GM19438 (cell line): ENCODE measurements around the gene ARHGAP26.
"Not testable (repeated sequence)": the region's sequence is repeated elsewhere in the genome, so short reads cannot be mapped to it uniquely, and the experiment has no call there.

Source experiments
- ATAC-seq: cut with Tn5 transposase; IDR thresholded peaks from one replicate; pipeline ENCODE4 v1.9.1; 2021; ENCODE audit warnings: low read depth; ENCODE audit not compliant: unreplicated experiment

Gene ARHGAP26

DNA sequence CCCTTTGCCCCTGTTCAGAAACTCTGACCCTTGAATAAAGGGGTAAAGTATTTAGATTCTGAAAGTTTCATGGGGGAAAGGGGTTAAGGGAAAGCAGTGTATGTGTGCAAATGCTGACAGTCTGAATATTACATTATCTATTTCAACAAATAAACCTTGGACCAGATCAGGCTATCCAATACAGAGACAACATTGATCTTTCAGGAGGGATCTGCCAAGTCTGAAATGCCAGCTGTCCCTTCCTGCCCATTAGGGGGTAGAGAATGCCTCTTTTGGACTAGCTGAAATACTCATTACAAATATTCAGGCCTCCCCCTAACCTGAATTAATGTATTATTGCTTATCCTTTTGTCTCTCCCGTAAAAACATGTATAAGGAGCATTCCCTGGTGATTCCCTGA lies 413.8 kb downstream of the ARHGAP26 start:
- ATAC-seq: no peak

DNA sequence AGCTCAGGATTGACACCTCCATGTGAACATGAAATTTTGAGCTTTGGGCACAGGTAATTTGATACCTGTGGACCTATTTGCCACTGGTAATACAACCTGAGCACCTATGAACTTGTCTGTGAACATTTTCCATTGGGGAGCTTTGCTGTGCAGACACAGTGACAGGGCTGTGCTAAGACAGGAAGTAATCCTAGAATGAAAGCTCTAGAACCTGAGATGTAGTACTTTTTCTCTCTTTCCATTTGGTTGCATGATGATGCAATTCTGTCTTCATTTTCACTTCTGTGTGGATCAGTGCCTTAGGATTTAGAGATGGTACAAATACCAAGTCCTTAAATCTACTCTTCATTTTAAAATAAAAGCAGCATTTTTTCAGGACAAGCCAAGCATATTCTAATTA lies 416.4 kb downstream of the ARHGAP26 start:
- ATAC-seq: no peak

DNA sequence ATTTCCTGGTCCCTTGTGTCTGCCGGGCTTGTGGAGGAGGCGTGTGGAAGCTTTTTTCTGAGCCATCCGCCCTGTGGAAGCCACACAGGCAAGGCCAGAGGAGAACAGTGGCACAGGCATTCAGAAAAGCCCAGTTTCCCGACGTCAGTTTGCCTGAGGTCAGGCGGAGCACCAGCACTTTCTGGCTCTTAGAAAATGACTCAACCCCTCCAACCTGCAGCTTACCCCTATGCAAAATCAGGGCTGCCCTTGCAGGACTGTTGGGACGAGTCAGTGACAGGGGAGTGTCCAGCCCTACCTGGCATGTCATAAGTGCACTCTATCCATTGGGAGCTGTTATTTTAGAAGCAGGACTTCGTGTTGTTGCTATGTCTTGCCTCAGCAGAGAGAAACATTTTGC lies 417.3 kb downstream of the ARHGAP26 start:
- no peak for ATAC-seq

DNA sequence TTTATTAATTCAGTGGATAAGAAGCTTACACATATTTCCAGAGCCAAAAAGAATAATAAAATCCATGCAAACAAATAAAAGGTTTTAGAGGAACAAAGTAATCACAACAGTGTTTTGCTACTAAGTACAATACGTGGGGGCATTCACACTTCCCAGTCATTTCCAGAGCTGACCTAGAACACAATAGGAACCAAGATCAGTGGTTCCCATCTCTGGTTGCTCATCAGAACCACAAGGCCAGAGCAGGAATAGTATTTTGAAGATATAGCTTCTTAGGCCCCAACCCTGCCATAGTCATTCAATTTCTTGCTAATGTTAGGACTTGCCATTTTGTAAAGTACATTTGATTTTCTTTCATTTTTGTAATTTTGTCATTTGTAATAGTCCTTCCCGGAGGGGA lies 417.9 kb downstream of the ARHGAP26 start:
- ATAC-seq: no peak

DNA sequence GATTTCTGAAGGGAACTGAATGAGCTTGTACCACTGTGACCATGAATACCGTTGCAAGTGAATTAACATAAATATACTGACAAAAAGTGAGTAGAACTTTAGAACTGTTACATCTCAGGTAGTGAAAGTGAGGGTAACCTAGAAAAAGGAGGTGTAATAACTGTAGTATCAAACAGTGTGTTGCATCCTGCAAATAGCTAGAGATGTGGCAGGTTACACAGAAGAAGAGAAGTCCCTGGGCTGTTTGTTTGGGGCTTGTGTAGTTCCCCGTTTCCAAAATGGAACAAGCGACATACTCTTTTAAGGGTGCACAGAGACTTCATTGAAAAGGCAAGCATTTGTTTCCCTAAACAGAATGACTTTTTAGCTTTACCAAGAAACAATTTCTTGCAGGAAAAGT lies 418.5 kb downstream of the ARHGAP26 start:
- no peak for ATAC-seq

DNA sequence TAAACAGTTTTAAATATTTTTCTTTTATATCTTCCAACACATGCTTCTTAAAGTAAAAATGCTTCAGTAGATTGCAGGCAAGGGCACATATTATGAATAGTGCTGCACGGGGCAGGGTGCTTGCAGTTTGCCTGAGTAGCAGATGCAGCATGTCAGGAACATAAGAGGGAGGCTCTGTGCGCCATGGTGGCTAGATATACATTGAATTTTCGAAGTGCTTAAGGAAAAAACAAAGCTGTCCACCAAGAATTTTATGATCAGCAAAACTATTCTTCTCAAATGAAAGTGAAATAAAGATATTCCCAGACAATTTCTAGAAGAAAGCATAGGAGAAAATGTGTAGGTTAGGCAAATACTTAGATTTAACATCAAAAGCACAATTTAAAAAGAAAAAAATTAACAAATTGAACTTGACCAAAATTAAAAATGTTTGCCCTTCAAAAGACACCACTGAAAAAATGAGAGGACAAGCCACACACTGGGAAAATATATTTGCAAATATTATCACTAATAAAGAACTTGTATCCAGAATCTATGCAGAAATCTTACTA lies 420.2 kb downstream of the ARHGAP26 start:
- no peak for ATAC-seq

DNA sequence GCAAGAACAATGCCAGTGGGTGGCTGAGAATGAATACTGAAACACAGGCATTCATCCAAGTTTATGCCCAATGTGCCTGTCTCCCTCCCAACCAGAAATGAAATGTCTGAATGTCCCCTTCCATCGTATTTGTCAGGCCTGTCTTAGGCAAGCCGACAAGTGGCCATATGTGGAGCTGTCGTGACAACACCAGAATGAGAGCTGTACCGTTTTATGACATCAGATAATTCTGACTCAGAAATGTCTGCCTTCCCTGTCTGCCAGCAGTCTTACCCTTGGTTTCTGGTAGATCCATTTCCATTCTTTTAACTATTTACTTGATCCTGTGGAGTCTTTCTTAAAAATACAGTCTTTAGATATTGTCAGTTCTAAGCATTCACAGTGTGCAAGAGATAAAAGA lies 421.5 kb downstream of the ARHGAP26 start:
- no peak for ATAC-seq

DNA sequence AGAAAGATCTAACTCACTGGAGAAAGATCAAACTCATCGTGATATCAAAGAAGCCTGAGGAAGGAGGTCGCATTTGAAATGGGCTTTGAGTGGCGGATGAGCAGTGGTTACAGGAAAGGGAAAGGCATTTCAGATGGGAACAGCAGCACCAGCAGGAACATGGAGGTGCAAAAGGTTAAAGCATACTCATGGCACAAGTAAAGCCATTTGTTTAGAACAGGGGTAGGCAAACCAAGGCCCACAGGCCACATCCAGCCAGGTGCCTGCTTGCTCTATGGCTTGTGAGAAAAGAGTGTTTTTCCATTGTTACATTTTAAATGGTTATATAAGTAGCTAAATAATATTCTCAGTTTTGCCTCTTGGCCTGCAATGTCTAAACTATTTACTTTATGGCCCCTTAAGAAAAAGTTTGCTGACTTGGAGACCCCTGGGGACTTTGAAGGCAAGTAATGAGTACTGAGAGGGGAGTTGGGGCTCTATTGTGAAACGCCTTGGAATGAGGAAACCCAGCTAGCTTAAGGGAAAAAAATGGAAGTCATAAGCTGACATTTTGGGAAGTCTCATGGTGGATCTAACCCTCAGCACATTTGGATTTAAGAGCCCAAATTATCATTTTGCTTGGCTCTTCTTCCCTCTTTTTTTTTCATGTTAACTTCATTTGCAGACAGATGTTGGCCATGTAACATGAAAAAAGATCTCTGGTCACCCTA lies 422.2 kb downstream of the ARHGAP26 start:
- ATAC-seq: no peak

DNA sequence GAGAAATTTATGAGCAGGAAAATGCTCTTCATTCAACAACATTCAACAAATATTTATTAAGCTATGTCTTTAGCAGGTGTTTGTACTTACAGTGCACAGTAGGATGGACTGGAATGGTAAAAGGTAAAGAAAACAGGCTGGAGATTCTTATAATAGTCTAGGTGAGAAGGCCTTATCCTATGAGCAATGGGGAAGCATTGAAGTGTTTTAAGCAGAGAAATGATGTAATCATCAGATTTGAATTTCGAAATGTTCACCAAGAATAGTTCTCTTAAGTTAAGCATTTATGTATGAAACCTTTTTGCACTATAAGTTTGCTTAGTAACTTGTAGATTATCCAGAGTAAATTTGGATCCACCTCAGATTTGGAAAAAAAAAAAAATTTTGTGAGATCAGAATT lies 424.0 kb downstream of the ARHGAP26 start:
- ATAC-seq: no peak

DNA sequence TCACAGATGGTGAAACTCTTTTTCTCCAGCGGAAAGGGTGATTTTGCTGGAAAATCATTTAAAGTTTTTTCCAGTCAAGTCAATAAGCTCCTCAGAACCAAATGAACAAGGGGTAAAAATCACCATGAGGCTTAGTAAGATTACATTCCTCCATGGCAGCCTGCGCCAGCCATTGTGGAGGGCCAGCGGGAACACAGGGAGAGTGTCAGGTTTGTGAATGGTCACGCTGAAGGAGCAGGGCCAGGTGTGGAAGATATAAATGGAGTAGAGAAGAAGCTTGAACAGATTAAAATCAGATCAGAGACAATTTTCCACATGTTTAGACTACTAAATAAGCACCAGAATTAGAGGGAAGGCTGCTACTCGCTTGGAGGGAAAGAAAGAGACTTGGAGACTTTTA lies 424.5 kb downstream of the ARHGAP26 start:
- ATAC-seq: no peak

DNA sequence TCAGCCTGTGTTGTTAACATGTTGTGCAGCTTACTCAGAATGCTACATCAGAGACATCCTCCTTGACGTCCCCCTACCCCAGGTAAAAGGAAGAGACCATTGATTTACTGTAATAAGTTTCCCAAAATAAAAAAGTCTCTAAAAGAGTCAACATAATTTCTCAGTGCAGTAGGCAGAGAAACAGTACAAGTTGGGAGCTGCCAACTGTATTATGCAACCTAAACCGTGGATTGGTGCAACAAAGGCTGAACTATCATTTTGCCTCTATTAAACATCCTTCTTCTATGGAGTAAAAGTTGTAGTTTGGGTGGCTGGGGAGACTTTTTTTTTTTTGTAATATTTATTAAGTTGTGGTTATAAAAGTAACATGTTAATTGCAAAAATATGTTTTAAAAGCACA lies 425.3 kb downstream of the ARHGAP26 start:
- ATAC-seq: no peak

DNA sequence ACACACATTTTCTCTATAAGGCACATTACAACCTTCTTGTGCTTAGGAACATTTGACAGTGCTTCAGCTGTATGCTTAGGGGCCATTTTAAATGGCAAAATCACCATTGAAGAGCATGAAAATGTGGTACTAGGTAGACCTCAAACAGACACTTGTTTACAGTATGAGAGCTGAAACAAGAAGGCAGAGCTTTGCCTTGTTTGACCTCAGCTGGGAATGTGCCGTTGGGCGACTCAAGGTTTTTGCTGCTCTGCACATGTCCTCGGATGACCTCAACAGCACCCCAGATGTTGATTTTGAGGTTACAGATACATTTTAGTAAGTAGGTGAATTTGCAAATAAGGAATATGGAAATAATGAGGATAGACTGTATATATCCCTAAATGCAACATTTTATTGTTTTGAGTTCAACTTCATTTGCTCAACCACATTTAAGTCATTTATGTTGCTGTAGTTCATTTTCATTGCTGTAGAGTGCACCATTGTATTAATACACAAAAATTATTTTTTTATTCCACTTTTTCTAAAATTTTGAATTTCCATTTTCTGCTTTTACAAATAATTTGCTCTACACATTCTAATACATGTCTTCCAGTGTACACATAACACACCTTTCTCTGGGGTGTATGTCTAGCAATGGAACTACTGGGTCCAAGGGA lies 426.6 kb downstream of the ARHGAP26 start:
- no peak for ATAC-seq

DNA sequence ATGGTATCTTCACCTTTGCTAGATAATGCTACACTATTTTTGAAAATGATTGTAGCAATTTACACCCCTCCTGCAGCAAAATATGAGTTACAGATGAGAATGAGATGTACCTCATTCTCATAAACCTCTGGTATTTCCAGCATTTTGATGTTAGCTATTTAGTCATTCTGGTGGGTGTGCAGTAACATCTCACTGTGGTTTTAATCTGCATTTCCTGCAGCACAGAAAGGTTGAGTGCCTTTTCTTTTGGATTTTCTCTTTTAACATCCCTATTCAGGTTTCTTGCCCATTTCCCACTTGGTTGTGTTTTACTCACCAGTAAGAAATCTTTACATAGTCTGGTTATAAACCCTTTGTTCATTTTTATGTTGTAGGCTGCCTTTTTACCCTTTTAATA lies 427.1 kb downstream of the ARHGAP26 start:
- no peak for ATAC-seq

DNA sequence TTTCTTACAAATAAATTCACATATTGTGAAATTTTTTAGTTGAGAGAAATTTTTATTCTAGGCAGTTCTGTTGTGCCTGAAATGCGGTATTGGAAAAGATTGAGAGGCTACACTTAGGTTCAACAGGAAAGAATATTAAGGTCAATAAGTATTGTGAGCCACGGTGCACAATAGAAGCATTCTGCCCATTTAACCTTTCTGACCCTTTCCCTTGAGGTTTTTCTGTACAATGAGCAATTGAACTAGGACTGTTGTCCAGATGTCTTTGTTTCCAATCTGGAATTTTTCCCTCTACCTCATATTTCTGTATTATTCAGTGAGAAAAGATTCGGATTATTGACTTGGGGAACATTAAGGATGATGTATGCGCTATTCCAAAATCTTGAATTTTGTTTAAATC lies 428.2 kb downstream of the ARHGAP26 start:
- no peak for ATAC-seq

DNA sequence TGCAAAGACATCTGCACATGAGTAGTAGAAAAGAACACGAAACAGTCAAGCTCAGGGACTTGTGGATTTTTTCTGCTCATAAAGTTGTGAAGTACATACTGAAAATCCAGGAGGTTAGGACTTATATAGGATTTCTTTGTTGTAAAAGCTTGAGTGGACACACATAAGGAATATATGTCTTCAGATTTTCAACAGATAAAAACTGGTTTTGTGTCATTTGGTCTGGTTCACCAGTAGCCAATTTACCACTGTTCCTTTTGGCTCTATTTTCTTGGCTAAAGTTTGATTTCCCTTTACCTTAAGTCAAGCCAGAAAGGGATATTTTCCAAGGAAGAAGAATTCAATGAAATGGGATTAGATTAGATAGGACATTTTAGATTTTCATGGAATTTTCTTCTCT lies 429.0 kb downstream of the ARHGAP26 start:
- no peak for ATAC-seq

DNA sequence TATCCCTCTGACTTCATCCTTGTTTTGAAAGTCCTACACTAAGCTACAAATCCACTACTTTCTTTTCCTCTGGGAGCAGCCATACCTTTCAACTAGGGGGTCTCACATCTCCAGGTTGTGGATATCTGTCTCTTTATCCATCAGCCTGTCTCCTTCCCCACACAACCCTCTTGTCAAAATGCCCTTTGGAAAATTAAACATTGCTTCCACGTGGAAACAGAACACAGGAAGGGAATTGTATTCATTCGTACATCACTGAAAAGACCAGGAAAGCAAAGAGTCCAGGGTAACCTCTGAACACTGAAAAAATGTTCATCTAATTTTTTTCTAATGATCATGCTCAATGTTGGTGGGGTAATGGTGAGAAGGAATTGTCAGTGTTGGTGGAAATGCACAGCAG lies 429.7 kb downstream of the ARHGAP26 start:
- ATAC-seq: no peak

DNA sequence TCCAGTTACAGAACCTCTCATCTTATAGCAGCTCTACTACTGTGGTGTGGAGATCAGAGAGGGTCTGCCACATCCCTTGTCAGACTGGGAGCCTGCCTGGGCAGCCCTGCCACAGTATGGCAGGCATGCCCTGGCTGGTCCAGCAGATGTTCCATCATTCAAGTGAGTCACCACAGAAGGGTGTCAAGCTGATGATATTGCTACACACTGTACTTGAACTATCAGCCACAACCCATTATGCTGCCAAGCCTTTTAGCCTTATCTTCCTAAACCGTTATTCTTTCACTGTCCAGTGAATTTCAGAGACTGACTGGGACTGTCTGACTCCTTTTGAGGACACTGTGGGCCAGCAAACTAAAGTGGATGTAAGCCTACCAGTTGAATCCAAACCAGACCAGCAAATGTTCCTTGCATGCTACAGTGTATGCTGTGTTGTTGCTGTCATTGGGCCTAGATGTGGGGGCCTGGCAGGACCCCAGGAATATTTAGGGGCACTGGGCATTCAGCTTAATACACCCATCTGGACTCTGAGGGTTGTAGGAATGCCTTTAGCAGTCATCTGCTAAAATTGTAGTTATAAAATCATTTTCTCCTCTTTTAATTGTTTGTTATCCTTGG lies 430.7 kb downstream of the ARHGAP26 start:
- ATAC-seq: no peak

DNA sequence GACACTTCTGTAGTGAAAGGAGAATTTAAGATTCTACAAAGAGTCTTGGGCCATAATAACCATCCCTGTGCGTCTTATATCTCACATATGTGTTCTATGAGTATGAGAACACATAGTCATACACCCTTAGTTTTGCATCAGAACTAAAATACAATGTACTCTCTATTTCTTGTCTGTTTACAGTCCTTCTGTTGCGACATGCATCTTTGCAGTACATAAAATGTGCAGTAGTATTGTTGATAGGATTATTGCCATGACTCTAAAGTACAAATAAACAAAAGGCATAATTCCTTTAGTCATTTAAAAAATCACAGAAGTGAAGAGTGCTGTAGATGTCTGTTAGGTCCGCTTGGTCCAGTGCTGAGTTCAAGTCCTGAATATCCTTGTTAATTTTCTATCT lies 431.4 kb downstream of the ARHGAP26 start:
- ATAC-seq: no peak

DNA sequence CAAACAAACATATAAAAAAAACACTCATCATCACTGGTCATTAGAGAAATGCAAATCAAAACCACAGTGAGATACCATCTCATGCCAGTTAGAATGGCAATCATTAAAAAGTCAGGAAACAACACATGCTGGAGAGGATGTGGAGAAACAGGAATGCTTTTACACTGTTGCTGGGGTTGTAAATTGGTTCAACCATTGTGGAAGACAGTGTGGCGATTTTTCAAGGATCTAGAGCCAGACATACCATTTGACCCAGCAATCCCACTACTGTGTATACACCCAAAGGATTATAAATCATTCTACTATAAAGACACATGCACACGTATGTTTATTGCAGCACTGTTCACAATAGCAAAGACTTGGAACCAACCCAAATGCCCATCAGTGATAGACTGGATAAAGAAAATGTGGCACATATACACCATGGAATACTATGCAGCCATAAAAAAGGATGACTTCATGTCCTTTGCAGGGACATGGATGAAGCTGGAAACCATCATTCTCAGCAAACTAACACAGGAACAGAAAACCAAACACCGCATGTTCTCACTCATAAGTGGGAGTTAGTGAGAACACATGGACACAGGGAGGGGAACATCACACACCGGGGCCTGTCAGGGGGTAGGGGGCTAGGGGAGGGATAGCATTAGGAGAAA lies 433.3 kb downstream of the ARHGAP26 start:
- ATAC-seq: not testable (repeated sequence)

DNA sequence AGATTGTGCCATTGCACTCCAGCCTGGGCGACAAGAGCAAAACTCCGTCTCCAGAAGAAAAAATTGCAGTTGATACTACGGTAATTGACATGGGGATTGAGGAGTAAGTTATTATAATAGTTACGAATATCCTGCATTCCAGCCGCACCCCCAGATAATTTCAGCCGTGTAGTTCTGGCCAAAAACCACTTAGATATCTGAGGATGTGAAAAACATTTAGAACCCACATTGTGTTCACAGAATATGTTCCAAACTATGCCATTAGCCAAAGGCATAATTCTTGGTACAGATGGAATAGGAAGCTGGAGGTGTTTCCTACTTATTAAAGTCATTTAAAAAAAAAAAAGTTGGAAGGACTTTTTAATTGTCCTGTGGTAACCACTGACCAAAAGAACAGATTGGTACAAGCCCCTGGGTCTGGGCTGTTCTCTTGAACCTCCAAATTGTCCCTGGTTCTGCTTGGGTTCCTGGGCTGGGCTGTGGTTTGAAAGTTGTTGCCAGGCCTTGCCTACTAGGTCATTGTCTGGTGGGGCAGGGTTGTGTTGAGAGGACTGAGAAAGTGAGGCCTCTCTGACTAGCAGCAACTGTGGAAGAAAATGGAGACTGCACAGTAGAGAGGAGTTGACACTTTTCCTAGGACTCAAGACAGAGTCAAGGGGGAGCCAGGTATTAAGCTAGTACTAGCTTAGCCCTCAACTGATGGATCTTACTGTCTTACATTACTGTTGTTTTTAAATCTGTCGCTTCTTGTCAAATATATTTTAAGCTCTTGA lies 434.5 kb downstream of the ARHGAP26 start:
- ATAC-seq: no peak

DNA sequence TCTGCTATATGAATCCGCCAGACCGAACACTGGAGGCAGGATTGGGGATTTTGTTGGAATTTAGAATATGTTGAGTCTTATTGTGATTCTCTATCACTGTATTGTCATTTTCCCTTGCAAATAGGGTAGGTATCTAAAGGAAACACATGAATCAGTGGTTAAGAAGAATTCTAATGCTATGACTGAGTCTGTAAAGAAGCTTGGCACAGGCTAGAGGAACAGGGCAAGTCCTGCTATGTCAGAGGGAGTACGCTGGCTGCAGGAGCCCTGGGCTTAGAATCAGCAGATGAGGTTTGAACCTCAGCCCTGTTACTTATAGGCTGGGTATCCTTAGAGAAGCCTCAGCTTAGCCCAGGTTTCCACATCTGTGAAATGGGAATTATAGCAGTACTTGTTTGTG lies 435.2 kb downstream of the ARHGAP26 start:
- ATAC-seq: no peak
